ENCODE results near the gene PPP1R13L. TPM values are rescaled to one million over a fixed set of nuclear protein-coding genes. Genes with fewer than 3 reads are reported as not detected.

PPP1R13L gene
- total RNA-seq, 2 experiments from 2014 or later, result 7.8 to 15.5 TPM

DNA sequence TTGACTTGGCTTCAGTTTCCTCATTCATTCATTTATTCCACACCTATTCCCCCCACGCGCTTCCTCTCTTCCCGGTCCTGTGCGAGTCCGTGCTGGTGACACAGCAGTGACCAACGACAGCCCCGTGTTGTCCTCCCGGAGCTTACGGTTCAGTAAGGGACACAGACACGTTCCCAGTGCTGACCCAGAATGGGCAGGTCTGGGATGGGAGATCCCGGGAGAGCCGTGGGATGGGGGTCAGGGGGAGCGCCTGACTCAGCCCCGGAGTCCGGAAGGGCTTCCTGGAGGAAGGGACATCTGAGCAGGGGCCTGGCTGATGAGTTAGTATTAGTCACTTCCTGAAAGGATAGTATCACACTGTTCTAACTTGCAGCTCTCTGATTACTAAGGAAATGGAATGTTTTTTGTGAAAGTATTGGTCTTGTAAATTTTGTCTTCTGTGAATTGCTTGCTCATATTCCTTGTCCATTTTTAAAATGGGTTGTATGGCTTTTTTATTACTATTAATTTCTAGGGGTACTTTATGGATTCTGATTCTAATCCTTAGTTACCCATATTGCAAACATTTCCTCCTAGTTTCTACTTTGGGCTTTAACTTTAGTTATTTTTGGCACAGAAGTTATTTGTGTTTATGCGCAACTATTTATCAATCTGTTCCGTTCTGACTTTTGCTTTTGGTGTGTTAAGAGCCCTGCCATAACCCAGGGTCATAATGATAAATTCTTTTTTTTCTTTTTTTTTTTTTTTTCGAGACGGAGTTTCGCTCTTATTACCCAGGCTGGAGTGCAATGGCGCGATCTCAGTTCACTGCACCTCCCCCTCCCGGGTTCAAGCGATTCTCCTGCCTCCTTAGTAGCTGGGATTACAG, 19.6 kb upstream of the PPP1R13L start:
- H3K4me1 ChIP-seq (ENCODE audit: insufficient read depth, low read length, poor library complexity, severe bottlenecking), result peaks cover 70% of the 10 kb centered on the region
- peak overlapping the region; percentile 97 for H3K4me2 ChIP-seq (ENCODE audit: low read length)
- peaks cover 12% of the 10 kb centered on the region; the same call in 1 of the 2 replicates for H3K36me3 ChIP-seq (ENCODE audit: insufficient read depth, low read length)
- no peaks in the 10 kb centered on the region for H4K20me1 ChIP-seq (ENCODE audit: insufficient read depth, low read length)
- peak; percentile 52 for DNase-seq (ENCODE audit: low spot score)
- ChIA-PET CTCF (ENCODE audit: unreplicated experiment) (interaction anchor here (0.5 kb wide), 1 partner anchor 49 kb away, joined by 3 read pairs; no protein-coding TSS in a partner anchor), POLR2A (interaction anchor here (0.7 kb wide), 1 partner anchor 70 kb away, joined by 3 read pairs; no protein-coding TSS in a partner anchor)
- peak overlapping the region; percentile 87; the same call in 1 of the 2 replicates for H2AFZ ChIP-seq (ENCODE audit: low read length)
- no peaks in the 10 kb centered on the region for H3K9me2 ChIP-seq (ENCODE audit: insufficient read depth, low read length)
- intact Hi-C loops (cut with micrococcal nuclease; ENCODE audit: unreplicated experiment), result loop anchor here (10.0 kb wide), 1 partner anchor 220 kb away; no protein-coding TSS in a partner anchor
- peak overlapping the region; percentile 82 for H3K4me3 ChIP-seq (ENCODE audit: low read depth, low read length, poor library complexity, severe bottlenecking)
- H3K9me3 ChIP-seq (ENCODE audit: low read length), result no peaks in the 10 kb centered on the region
- TF ChIP-seq CTCF (conservative IDR thresholded peaks at IDR 0.05; ENCODE audit: low read length), result no peak
- TF ChIP-seq EZH2phosphoT487 (IDR thresholded peaks at IDR 0.05; ENCODE audit: borderline replicate concordance, low read depth, low read length), result no peak
- TSS peak; percentile 96 for BruUV-seq (replicated peaks)
- peaks cover 11% of the 10 kb centered on the region; the same call in 1 of the 2 replicates for H3K79me2 ChIP-seq (ENCODE audit: insufficient read depth, low read depth, low read length)
- peak overlapping the region; percentile 79 for H3K27ac ChIP-seq (ENCODE audit: low read depth, low read length, poor library complexity, severe bottlenecking)

- Histone ChIP-seq H3K36me3 (ENCODE audit: insufficient read depth, low read length) (peaks cover 12% of the 10 kb centered on the region; the same call in 1 of the 2 replicates), H3K9me2 (ENCODE audit: insufficient read depth, low read length) (no peaks in the 10 kb centered on the region), H3K4me2 (ENCODE audit: low read length) (peak within 1 kb of the TSS; percentile 97), H3K9me3 (ENCODE audit: low read length) (no peaks in the 10 kb centered on the region), H3K27ac (ENCODE audit: low read depth, low read length, poor library complexity, severe bottlenecking) (peak within 1 kb of the TSS; percentile 79), H3K4me1 (ENCODE audit: insufficient read depth, low read length, poor library complexity, severe bottlenecking) (peaks cover 74% of the 10 kb centered on the region), H3K4me3 (ENCODE audit: low read depth, low read length, poor library complexity, severe bottlenecking) (peak within 1 kb of the TSS; percentile 82), H4K20me1 (ENCODE audit: insufficient read depth, low read length) (no peaks in the 10 kb centered on the region), H3K79me2 (ENCODE audit: insufficient read depth, low read depth, low read length) (peaks cover 11% of the 10 kb centered on the region; the same call in 1 of the 2 replicates), H2AFZ (ENCODE audit: low read length) (peak within 1 kb of the TSS; percentile 87; the same call in 1 of the 2 replicates)
- DNase-seq (ENCODE audit: low spot score), result peak; percentile 96
- BruUV-seq (replicated peaks), result no TSS peak
- ChIA-PET POLR2A (no interaction called here), CTCF (ENCODE audit: unreplicated experiment) (no interaction called here)
- no peak for TF ChIP-seq EZH2phosphoT487 (IDR thresholded peaks at IDR 0.05; ENCODE audit: borderline replicate concordance, low read depth, low read length)
- TF ChIP-seq CTCF (conservative IDR thresholded peaks at IDR 0.05; ENCODE audit: low read length), result no peak
- intact Hi-C loops (cut with micrococcal nuclease; ENCODE audit: unreplicated experiment), result loop anchor here (10.0 kb wide), 1 partner anchor 221 kb away; no protein-coding TSS in a partner anchor
Measured at GRCh38 chr19:45423589-45424190, 18.8 kb upstream of the PPP1R13L start, which contains the start of gene ERCC1. Gene ERCC1 (minus strand): TSS chr19:45423917. CDS start chr19:45423374, 543 bp downstream.

Data from OCI-LY7 (cell line).